ENCODE measurements around the gene SLC38A2.

The SLC38A2 gene

DNA sequence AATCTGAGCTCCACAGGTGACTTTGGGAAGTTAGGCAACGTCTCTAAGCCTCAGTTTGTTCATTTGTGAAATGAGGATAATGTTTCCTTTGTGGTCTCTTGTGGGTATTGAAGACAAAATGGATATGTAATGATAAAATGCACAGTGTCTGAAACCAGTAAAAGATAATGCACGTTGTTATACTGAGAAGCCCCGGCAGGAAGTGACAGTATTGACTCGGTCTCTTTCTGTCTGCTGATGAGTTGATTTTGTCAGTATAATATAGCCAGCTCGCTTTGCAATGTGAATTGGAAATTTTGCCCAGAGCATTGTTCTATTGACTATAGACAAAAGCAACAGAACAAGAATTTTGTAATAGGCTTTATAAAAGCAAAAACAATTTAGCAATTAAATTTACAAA is 54.5 kb downstream of the SLC38A2 start:
- H3K4me3 ChIP-seq (ENCODE audit: low read length): no peak overlapping the region
- no peak overlapping the region for H2AFZ ChIP-seq (ENCODE audit: low read length)
- no peaks in the 10 kb centered on the region for H3K36me3 ChIP-seq (replicated peaks; ENCODE audit: insufficient read depth, low read length)
- no peaks in the 10 kb centered on the region for H3K9me2 ChIP-seq (replicated peaks; ENCODE audit: insufficient read depth, low read length)
- H3K9me3 ChIP-seq (replicated peaks; ENCODE audit: insufficient read depth, low read length): no peaks in the 10 kb centered on the region
- H4K20me1 ChIP-seq (ENCODE audit: insufficient read depth, low read length): no peaks in the 10 kb centered on the region
- H3K27me3 ChIP-seq (replicated peaks; ENCODE audit: insufficient read depth, low read length): no peaks in the 10 kb centered on the region
- no peak for DNase-seq
- no peaks in the 10 kb centered on the region for H3K79me2 ChIP-seq (ENCODE audit: low read length)
- H3K4me2 ChIP-seq (ENCODE audit: low read depth, low read length): no peak overlapping the region
- H3K4me1 ChIP-seq (ENCODE audit: low read length): no peaks in the 10 kb centered on the region
- TF ChIP-seq, protein P1, sequence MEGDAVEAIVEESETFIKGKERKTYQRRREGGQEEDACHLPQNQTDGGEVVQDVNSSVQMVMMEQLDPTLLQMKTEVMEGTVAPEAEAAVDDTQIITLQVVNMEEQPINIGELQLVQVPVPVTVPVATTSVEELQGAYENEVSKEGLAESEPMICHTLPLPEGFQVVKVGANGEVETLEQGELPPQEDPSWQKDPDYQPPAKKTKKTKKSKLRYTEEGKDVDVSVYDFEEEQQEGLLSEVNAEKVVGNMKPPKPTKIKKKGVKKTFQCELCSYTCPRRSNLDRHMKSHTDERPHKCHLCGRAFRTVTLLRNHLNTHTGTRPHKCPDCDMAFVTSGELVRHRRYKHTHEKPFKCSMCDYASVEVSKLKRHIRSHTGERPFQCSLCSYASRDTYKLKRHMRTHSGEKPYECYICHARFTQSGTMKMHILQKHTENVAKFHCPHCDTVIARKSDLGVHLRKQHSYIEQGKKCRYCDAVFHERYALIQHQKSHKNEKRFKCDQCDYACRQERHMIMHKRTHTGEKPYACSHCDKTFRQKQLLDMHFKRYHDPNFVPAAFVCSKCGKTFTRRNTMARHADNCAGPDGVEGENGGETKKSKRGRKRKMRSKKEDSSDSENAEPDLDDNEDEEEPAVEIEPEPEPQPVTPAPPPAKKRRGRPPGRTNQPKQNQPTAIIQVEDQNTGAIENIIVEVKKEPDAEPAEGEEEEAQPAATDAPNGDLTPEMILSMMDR (IDR thresholded peaks at IDR 0.05; ENCODE audit: low read length): no peak
- TF ChIP-seq EZH2phosphoT487 (IDR thresholded peaks at IDR 0.05; ENCODE audit: low read length) (no peak), EZH2 (optimal IDR thresholded peaks at IDR 0.05; ENCODE audit: low read depth, low read length) (no peak)
- H3F3A ChIP-seq (ENCODE audit: insufficient read depth, low read length): no peaks in the 10 kb centered on the region
- no peak overlapping the region for H3K27ac ChIP-seq (ENCODE audit: low read length)
- no peak overlapping the region for H3K9ac ChIP-seq (ENCODE audit: low read length)
